GM12892 (cell line): ENCODE results near the gene TRAF3IP3.

Experiments
- POLR2A ChIP-seq: IDR thresholded peaks from 2 replicates; pipeline ENCODE4 v1.6.1; 2011; ENCODE audit warnings: low read depth, low read length, control low read depth
- POLR2AphosphoS5 ChIP-seq: IDR thresholded peaks from 2 replicates; pipeline ENCODE4 v1.6.1; 2011; ENCODE audit warnings: low read depth, low read length, control low read depth
- TAF1 ChIP-seq: IDR thresholded peaks from 2 replicates; pipeline ENCODE4 v1.6.1; 2011; ENCODE audit warnings: low read depth, mild to moderate bottlenecking, control low read depth, low read length, borderline replicate concordance

- TF ChIP-seq POLR2AphosphoS5 = no peak
- no peak for TF ChIP-seq POLR2A
- TF ChIP-seq TAF1 = no peak
Observed at GRCh38 chr1:209805341-209805781, 49.5 kb downstream of the TRAF3IP3 start.
